Activated T-helper 2 cell treated with anti-CD3 and anti-CD28 coated beads, Interferon-gamma antibody, Interleukin-2, Interleukin-4, amounts not matched to agents 10 μg/mL and 5 μg/mL and 100 μg/mL, durations not matched to agents 14 hours and 24 hours and 36 hours (primary cell): ENCODE results near the gene GAPDHS. TPM values are rescaled to one million over a fixed set of nuclear protein-coding genes. Genes with fewer than 3 reads are reported as not detected.

Experiments
- DNase-seq: peaks from one replicate; pipeline ENCODE4 v3.0.0; 2021; ENCODE audit warnings: low spot score
- H3K27ac Mint-ChIP-seq: one replicate; pipeline ENCODE4 v1.8.0; 2021; ENCODE audit warnings: mixed read lengths
- H3K27me3 Mint-ChIP-seq: one replicate; pipeline ENCODE4 v1.8.0; 2021; ENCODE audit warnings: low read depth, mixed read lengths
- H3K36me3 Mint-ChIP-seq: one replicate; pipeline ENCODE4 v1.8.0; 2021; ENCODE audit warnings: low read depth, mixed read lengths
- H3K4me1 Mint-ChIP-seq: one replicate; pipeline ENCODE4 v1.8.0; 2021; ENCODE audit warnings: low read depth, mixed read lengths
- H3K4me3 Mint-ChIP-seq: one replicate; pipeline ENCODE4 v1.8.0; 2021; ENCODE audit warnings: low read depth, mild to moderate bottlenecking, moderate library complexity, mixed read lengths
- H3K9me3 Mint-ChIP-seq: one replicate; pipeline ENCODE4 v1.8.0; 2021; ENCODE audit warnings: mixed read lengths
- intact Hi-C: fragments of 100-400 bp; cut with micrococcal nuclease; formaldehyde crosslinking; loops from one replicate; pipeline ENCODE4 v1.15.1; 2023
- total RNA-seq: library from RNA; stranded (reverse); gene quantifications from 2 replicates; pipeline ENCODE4 v1.2.3, GENCODE V29; 2022

GAPDHS gene
- total RNA-seq, 1 donor from 2014 or later = not detected

DNA sequence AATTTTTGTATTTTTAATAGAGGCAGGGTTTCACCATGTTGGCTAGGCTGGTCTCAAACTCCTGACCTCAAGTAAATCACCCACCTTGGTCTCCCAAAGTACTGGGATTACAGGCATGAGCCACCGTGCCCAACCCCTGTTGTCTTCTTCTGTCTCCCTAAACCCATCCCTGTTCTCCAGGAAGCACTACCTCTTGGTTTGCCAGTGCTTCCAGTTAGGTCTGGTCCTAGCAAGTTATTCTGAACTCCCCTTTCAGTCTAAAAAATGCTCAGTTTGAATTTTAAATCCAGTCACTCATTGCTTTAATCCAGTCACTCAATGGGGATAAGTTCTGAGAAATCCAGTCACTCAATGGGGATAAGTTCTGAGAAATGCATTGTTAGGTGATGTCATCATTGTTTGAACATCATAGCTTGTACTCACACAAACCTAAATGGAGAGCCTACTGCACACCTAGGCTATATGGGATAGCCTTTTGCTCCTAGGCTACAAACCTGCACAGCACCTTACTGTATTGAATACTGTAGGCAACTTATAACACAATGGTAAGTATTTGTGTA is 38.2 kb downstream of the GAPDHS start:
- intact Hi-C loops = no loop called here
- H3K27ac Mint-ChIP-seq = no peak overlapping the region
- H3K4me3 Mint-ChIP-seq = no peak overlapping the region
- H3K27me3 Mint-ChIP-seq = peaks cover 13% of the 10 kb centered on the region
- peaks cover 18% of the 10 kb centered on the region for H3K9me3 Mint-ChIP-seq
- DNase-seq = no peak
- peaks cover 2% of the 10 kb centered on the region for H3K4me1 Mint-ChIP-seq
- peaks cover 8% of the 10 kb centered on the region for H3K36me3 Mint-ChIP-seq

DNA sequence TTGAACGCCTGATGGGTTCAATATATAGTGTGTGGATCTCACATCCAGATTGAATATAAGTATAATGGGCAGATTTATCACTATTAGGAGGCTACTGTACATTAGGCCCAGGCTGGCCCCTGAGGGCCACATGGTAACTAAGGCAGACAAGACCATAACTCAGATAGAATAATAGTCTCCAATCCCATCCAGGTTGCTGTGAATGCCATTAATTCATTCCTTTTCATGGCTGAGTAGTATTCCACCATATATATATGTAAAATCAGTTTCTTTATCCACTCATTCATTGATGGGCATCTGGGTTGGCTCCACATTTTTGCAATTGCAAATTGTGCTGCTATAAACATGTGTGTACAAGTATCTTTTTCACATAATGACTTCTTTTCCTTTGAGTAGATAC is 44.7 kb downstream of the GAPDHS start:
- no peak for DNase-seq
- intact Hi-C loops = no loop called here
- H3K4me3 Mint-ChIP-seq = no peak overlapping the region
- H3K27me3 Mint-ChIP-seq = peaks cover 2% of the 10 kb centered on the region
- peaks cover 8% of the 10 kb centered on the region for H3K36me3 Mint-ChIP-seq
- H3K27ac Mint-ChIP-seq = no peak overlapping the region
- no peaks in the 10 kb centered on the region for H3K4me1 Mint-ChIP-seq
- H3K9me3 Mint-ChIP-seq = peaks cover 30% of the 10 kb centered on the region

GRCh38 chr19:35578707-35579106 is 45.5 kb downstream of the GAPDHS start:
- H3K27ac Mint-ChIP-seq = no peak overlapping the region
- intact Hi-C loops = no loop called here
- no peak for DNase-seq
- peaks cover 8% of the 10 kb centered on the region for H3K36me3 Mint-ChIP-seq
- peaks cover 3% of the 10 kb centered on the region for H3K27me3 Mint-ChIP-seq
- H3K4me1 Mint-ChIP-seq = no peaks in the 10 kb centered on the region
- H3K4me3 Mint-ChIP-seq = no peak overlapping the region
- H3K9me3 Mint-ChIP-seq = peaks cover 30% of the 10 kb centered on the region

- H3K4me3 Mint-ChIP-seq = no peak overlapping the region
- H3K4me1 Mint-ChIP-seq = no peaks in the 10 kb centered on the region
- peaks cover 12% of the 10 kb centered on the region for H3K27me3 Mint-ChIP-seq
- peaks cover 2% of the 10 kb centered on the region for H3K9me3 Mint-ChIP-seq
- intact Hi-C loops = no loop called here
- H3K27ac Mint-ChIP-seq = no peak overlapping the region
- no peak for DNase-seq
- no peaks in the 10 kb centered on the region for H3K36me3 Mint-ChIP-seq
Measured at GRCh38 chr19:35582760-35583159, 49.5 kb downstream of the GAPDHS start.

- no peaks in the 10 kb centered on the region for H3K4me1 Mint-ChIP-seq
- no peaks in the 10 kb centered on the region for H3K36me3 Mint-ChIP-seq
- intact Hi-C loops = no loop called here
- H3K27ac Mint-ChIP-seq = no peak within 1 kb of the TSS
- no peak for DNase-seq
- no peak within 1 kb of the TSS for H3K4me3 Mint-ChIP-seq
- no peaks in the 10 kb centered on the region for H3K9me3 Mint-ChIP-seq
- H3K27me3 Mint-ChIP-seq = peaks cover 12% of the 10 kb centered on the region
Measured at GRCh38 chr19:35585848-35586247, 52.6 kb downstream of the GAPDHS start, which contains the start of gene PMIS2. PMIS2 (plus strand) TSS chr19:35586173; CDS start chr19:35586260, 87 bp downstream.

DNA sequence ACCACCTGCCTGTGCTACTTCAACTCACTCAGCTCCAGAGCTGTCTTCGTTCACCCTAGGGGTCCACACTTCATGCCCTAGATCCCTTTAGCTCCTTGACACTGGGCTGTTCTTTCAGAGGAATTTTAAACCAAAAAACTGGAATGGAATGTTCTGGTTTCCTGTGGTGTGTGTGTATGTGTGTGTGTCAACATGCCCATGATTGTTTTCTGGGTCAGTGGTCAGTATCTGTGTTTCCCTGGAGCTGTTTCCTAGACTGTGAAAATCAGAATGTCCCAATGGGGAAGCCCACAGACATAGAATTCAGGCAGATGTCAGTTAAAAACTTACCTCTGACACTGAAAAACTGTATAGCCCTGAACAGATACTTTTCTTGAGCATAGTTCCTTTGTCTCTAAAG is 54.1 kb downstream of the GAPDHS start:
- no peaks in the 10 kb centered on the region for H3K36me3 Mint-ChIP-seq

DNA sequence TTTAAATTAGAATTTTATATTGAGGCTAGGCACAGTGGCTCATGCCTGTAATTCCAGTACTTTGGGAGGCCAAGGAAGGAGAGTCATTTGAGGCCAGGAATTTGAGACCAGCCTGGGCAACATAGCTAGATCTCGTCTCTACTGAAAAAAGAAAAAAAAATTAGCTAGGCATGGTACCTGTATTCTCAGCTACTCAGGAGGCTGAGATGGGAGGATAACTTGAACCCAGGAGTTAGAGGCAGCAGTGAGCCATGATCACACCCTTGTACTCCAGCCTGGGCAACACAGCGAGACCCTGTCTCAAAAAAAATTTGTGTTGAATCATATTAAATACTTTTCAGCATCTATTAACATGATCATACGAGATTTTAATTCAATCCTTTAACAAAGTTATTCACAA is 57.6 kb downstream of the GAPDHS start:
- Mint-ChIP-seq H3K4me1 (no peaks in the 10 kb centered on the region), H3K27me3 (no peaks in the 10 kb centered on the region), H3K4me3 (no peak overlapping the region), H3K27ac (no peak overlapping the region), H3K36me3 (no peaks in the 10 kb centered on the region), H3K9me3 (no peaks in the 10 kb centered on the region)
- DNase-seq = no peak
- intact Hi-C loops = no loop called here

More for the DNA sequence above, 54.1 kb downstream of the GAPDHS start:
- Mint-ChIP-seq H3K27me3 (peaks cover 12% of the 10 kb centered on the region), H3K9me3 (no peaks in the 10 kb centered on the region), H3K4me1 (no peaks in the 10 kb centered on the region), H3K27ac (no peak overlapping the region), H3K4me3 (no peak overlapping the region)
- intact Hi-C loops = no loop called here
- no peak for DNase-seq

GRCh38 chr19:35592226-35592625 is 59.0 kb downstream of the GAPDHS start:
- Mint-ChIP-seq H3K4me1 (peaks cover 6% of the 10 kb centered on the region), H3K9me3 (no peaks in the 10 kb centered on the region), H3K27ac (no peak overlapping the region), H3K36me3 (no peaks in the 10 kb centered on the region), H3K4me3 (no peak overlapping the region), H3K27me3 (no peaks in the 10 kb centered on the region)
- intact Hi-C loops = loop anchor here (1.0 kb wide), 2 partner anchors 43 to 83 kb away; no protein-coding TSS in a partner anchor
- no peak for DNase-seq

Other genes starting within 250 kb of the GAPDHS start
- 0.32 and 0.37 TPM in 2 replicates for gene MAG, start 241.3 kb upstream of the GAPDHS start, total RNA-seq
- 4.0 and 5.5 TPM in 2 replicates for gene CD22, start 204.3 kb upstream of the GAPDHS start, total RNA-seq
- gene FFAR1, start 185.6 kb upstream of the GAPDHS start, total RNA-seq = 0.09 and 0.21 TPM in 2 replicates
- gene FFAR3, start 175.0 kb upstream of the GAPDHS start, total RNA-seq = 0.92 and 1.2 TPM in 2 replicates
- 0.18 and 0.51 TPM in 2 replicates for gene GPR42, start 162.4 kb upstream of the GAPDHS start, total RNA-seq
- not detected in 2 replicates for gene FFAR2, start 85.2 kb upstream of the GAPDHS start, total RNA-seq
- gene KRTDAP, start 43.0 kb upstream of the GAPDHS start, total RNA-seq = not detected in 2 replicates
- gene DMKN, start 19.8 kb upstream of the GAPDHS start, total RNA-seq = 0.27 TPM in 1 of 2 replicates, not detected in the other
- not detected in 2 replicates for gene SBSN, start 5.1 kb upstream of the GAPDHS start, total RNA-seq
- gene TMEM147, start 12.2 kb downstream of the GAPDHS start, total RNA-seq = 121 and 122 TPM in 2 replicates
- not detected in 2 replicates for gene ATP4A, start 30.2 kb downstream of the GAPDHS start, total RNA-seq
- gene PMIS2, start 52.7 kb downstream of the GAPDHS start, total RNA-seq = not detected in 2 replicates
- 42.5 and 43.1 TPM in 2 replicates for gene HAUS5, start 79.3 kb downstream of the GAPDHS start, total RNA-seq
- gene RBM42, start 95.6 kb downstream of the GAPDHS start, total RNA-seq = 101 and 102 TPM in 2 replicates
- gene ETV2, start 108.3 kb downstream of the GAPDHS start, total RNA-seq = 1.0 and 1.6 TPM in 2 replicates
- 431 and 461 TPM in 2 replicates for gene COX6B1, start 114.9 kb downstream of the GAPDHS start, total RNA-seq
- gene UPK1A, start 133.1 kb downstream of the GAPDHS start, total RNA-seq = 0.59 and 1.2 TPM in 2 replicates
- gene ZBTB32, start 171.1 kb downstream of the GAPDHS start, total RNA-seq = 231 and 234 TPM in 2 replicates
- 58.4 and 63.3 TPM in 2 replicates for gene KMT2B, start 184.5 kb downstream of the GAPDHS start, total RNA-seq
- 136 and 138 TPM in 2 replicates for gene IGFLR1, start 209.0 kb downstream of the GAPDHS start, total RNA-seq
- gene U2AF1L4, start 212.0 kb downstream of the GAPDHS start, total RNA-seq = 27.4 and 30.8 TPM in 2 replicates
- gene PSENEN, start 212.2 kb downstream of the GAPDHS start, total RNA-seq = 45.1 and 46.9 TPM in 2 replicates
- gene LIN37, start 215.1 kb downstream of the GAPDHS start, total RNA-seq = 9.9 and 10.0 TPM in 2 replicates
- 0.14 and 0.21 TPM in 2 replicates for gene HSPB6, start 223.6 kb downstream of the GAPDHS start, total RNA-seq
- gene PROSER3, start 224.7 kb downstream of the GAPDHS start, total RNA-seq = 40.1 and 41.2 TPM in 2 replicates
- gene ARHGAP33, start 242.1 kb downstream of the GAPDHS start, total RNA-seq = 29.1 and 33.0 TPM in 2 replicates